Measurements from ENCODE around the gene FAM98B. TPM values are rescaled to one million over a fixed set of nuclear protein-coding genes. Genes with fewer than 3 reads are reported as not detected.

The FAM98B gene
- total and polyA plus RNA-seq, 2 donors (not counting 1 experiment from before 2014, with no cell fraction given), result 1.4 to 21.5 TPM

DNA sequence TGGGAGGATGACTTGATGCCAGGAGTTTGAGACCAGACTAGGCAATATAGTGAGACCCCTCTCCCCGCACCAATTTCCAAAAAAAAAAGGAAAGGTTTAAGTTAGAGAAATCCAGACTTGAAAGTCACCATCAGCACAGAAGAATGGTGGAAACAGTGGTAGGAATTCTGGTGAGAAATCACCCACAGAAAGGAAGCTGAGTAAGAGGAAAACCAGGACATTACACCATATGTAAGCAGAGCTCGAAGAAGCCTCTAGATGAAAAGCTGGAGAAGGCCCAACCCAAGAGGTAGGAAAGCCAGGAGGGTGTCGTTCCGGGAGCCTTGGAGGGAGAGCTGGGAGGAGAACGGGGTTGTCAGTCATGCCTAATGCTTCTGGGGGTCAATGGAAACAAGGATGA is 70.2 kb downstream of the FAM98B start:
- no peak overlapping the region for H2AFZ ChIP-seq (ENCODE audit: insufficient read depth, low read depth, low read length, poor library complexity, severe bottlenecking)
- intact Hi-C loops (cut with micrococcal nuclease), result no loop called here
- H3K27ac ChIP-seq (ENCODE audit: low read length in 2 of 2), result no peak overlapping the region
- no peaks in the 10 kb centered on the region for H3K27me3 ChIP-seq (replicated peaks in 1 of 4; ENCODE audit: control extremely low read depth in 1 of 4, control insufficient read depth in 3 of 4, insufficient read depth in 4 of 4, low read length in 3 of 4)
- H3K27me3 Mint-ChIP-seq, result no peaks in the 10 kb centered on the region
- H3K36me3 ChIP-seq (replicated peaks in 1 of 2; ENCODE audit: control extremely low read depth in 1 of 2, control insufficient read depth in 1 of 2, extremely low read depth in 1 of 2, insufficient read depth in 2 of 2, low read length in 1 of 2), result peaks cover 1 to 15% of the 10 kb centered on the region in 2 experiments
- H3K9me3 Mint-ChIP-seq (ENCODE audit: insufficient read depth), result no peaks in the 10 kb centered on the region
- ATAC-seq (ENCODE audit: low read depth), result no peak
- H3K4me2 ChIP-seq (replicated peaks; ENCODE audit: low read depth, low read length, poor library complexity, severe bottlenecking), result no peak overlapping the region
- 100% methylated on average over 4 of the region's 5 CpGs for WGBS (ENCODE audit: insufficient coverage)
- no peaks in the 10 kb centered on the region for H3K4me1 Mint-ChIP-seq
- no peak overlapping the region for H3K9ac ChIP-seq (ENCODE audit: low read length)
- no peak overlapping the region for H3K4me3 ChIP-seq (ENCODE audit: control extremely low read depth in 1 of 5, extremely low read depth in 1 of 5, insufficient read depth in 1 of 5, low read depth in 2 of 5, low read length in 4 of 5)
- H3K4me1 ChIP-seq (ENCODE audit: control insufficient read depth in 2 of 2, insufficient read depth in 2 of 2, low read length in 2 of 2), result no peaks in the 10 kb centered on the region
- no peaks in the 10 kb centered on the region for H3K9me3 ChIP-seq (ENCODE audit: control extremely low read depth in 1 of 3, control insufficient read depth in 2 of 3, insufficient read depth in 1 of 3, low read length in 2 of 3)
- peaks cover 5% of the 10 kb centered on the region for H4K20me1 ChIP-seq (ENCODE audit: control insufficient read depth, insufficient read depth, low read length, poor library complexity, severe bottlenecking)
- no peak overlapping the region for H3K4me3 Mint-ChIP-seq
- ChIA-PET POLR2A (no interaction called here), CTCF (interaction anchor here (1.2 to 1.3 kb wide), 2 partner anchors 160 to 166 kb away, joined by 3 read pairs; no protein-coding TSS in a partner anchor)
- H3K27ac Mint-ChIP-seq, result no peak overlapping the region
- DNase-seq, result no peak
- peaks cover 11% of the 10 kb centered on the region for H3K79me2 ChIP-seq (ENCODE audit: control insufficient read depth, insufficient read depth, low read length)
- TF ChIP-seq, protein P1, sequence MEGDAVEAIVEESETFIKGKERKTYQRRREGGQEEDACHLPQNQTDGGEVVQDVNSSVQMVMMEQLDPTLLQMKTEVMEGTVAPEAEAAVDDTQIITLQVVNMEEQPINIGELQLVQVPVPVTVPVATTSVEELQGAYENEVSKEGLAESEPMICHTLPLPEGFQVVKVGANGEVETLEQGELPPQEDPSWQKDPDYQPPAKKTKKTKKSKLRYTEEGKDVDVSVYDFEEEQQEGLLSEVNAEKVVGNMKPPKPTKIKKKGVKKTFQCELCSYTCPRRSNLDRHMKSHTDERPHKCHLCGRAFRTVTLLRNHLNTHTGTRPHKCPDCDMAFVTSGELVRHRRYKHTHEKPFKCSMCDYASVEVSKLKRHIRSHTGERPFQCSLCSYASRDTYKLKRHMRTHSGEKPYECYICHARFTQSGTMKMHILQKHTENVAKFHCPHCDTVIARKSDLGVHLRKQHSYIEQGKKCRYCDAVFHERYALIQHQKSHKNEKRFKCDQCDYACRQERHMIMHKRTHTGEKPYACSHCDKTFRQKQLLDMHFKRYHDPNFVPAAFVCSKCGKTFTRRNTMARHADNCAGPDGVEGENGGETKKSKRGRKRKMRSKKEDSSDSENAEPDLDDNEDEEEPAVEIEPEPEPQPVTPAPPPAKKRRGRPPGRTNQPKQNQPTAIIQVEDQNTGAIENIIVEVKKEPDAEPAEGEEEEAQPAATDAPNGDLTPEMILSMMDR (IDR thresholded peaks at IDR 0.05), result no peak
- TF ChIP-seq EZH2 (IDR thresholded peaks at IDR 0.05; ENCODE audit: borderline replicate concordance, insufficient read depth, low read depth, low read length, poor library complexity, severe bottlenecking), result no peak

DNA sequence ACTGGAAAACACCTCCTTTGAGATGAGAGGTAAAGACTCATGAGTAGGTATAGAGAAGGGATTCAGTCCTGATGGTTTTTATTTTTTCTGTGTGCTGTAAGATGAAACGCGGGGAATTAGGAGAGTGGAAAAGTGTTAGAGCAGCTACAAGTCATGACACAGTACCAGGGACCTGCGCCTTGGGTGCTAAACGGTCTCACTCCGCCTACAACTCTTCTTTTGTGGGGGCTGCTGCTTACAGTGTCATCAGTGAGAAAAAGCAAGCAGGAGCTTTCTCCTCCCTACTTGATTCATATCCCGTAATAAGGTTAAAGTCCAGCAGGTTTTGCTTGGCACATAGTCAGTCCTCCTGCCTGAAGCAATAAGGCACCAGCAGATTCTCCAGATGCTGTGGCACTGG is 71.6 kb downstream of the FAM98B start:
- no peak for ATAC-seq (ENCODE audit: low read depth)
- intact Hi-C loops (cut with micrococcal nuclease), result no loop called here

More for the DNA sequence above, 71.6 kb downstream of the FAM98B start:
- Histone ChIP-seq H3K36me3 (replicated peaks in 1 of 2; ENCODE audit: control extremely low read depth in 1 of 2, control insufficient read depth in 1 of 2, extremely low read depth in 1 of 2, insufficient read depth in 2 of 2, low read length in 1 of 2) (peaks cover 1 to 20% of the 10 kb centered on the region in 2 experiments), H3K4me3 (ENCODE audit: control extremely low read depth in 1 of 5, extremely low read depth in 1 of 5, insufficient read depth in 1 of 5, low read depth in 2 of 5, low read length in 4 of 5) (no peak overlapping the region), H3K79me2 (ENCODE audit: control insufficient read depth, insufficient read depth, low read length) (peaks cover 18% of the 10 kb centered on the region), H3K9me3 (ENCODE audit: control extremely low read depth in 1 of 3, control insufficient read depth in 2 of 3, insufficient read depth in 1 of 3, low read length in 2 of 3) (no peaks in the 10 kb centered on the region), H4K20me1 (ENCODE audit: control insufficient read depth, insufficient read depth, low read length, poor library complexity, severe bottlenecking) (peaks cover 6% of the 10 kb centered on the region), H2AFZ (ENCODE audit: insufficient read depth, low read depth, low read length, poor library complexity, severe bottlenecking) (no peak overlapping the region), H3K4me2 (replicated peaks; ENCODE audit: low read depth, low read length, poor library complexity, severe bottlenecking) (no peak overlapping the region), H3K27ac (ENCODE audit: low read length in 2 of 2) (no peak overlapping the region), H3K9ac (ENCODE audit: low read length) (no peak overlapping the region), H3K27me3 (replicated peaks in 1 of 4; ENCODE audit: control extremely low read depth in 1 of 4, control insufficient read depth in 3 of 4, insufficient read depth in 4 of 4, low read length in 3 of 4) (no peaks in the 10 kb centered on the region), H3K4me1 (ENCODE audit: control insufficient read depth in 2 of 2, insufficient read depth in 2 of 2, low read length in 2 of 2) (no peaks in the 10 kb centered on the region)
- H3K4me3 Mint-ChIP-seq, result no peak overlapping the region
- H3K4me1 Mint-ChIP-seq, result no peaks in the 10 kb centered on the region
- H3K27me3 Mint-ChIP-seq, result no peaks in the 10 kb centered on the region
- no peak for TF ChIP-seq EZH2 (IDR thresholded peaks at IDR 0.05; ENCODE audit: borderline replicate concordance, insufficient read depth, low read depth, low read length, poor library complexity, severe bottlenecking)
- TF ChIP-seq, protein P1 (IDR thresholded peaks at IDR 0.05), result no peak
- ChIA-PET CTCF (no interaction called here), POLR2A (no interaction called here)
- H3K9me3 Mint-ChIP-seq (ENCODE audit: insufficient read depth), result no peaks in the 10 kb centered on the region
- H3K27ac Mint-ChIP-seq, result no peak overlapping the region
- DNase-seq, result no peak
- 98% methylated on average over 5 of the region's 6 CpGs for WGBS (ENCODE audit: insufficient coverage)

Measured in B cell (primary cell).